GM12878 (cell line): ENCODE data around the gene CFI. TPM values are rescaled to one million over a fixed set of nuclear protein-coding genes. Genes with fewer than 3 reads are reported as not detected.

Experiments used
- ATAC-seq: fragments of 200-7000 bp; cut with Tn5 transposase; 3 replicates; pipeline ENCODE4 v1.9.1; 2020; ENCODE audit warnings: mild to moderate bottlenecking, moderate library complexity
- BruUV-seq: library from RNA; stranded (reverse); fragments of 400-500 nt; replicated peaks from 2 replicates; lab custom pipeline; 2021; lab: Mats Ljungman, UMichigan
- CTCF ChIA-PET: fragments of 300-600 bp; sonication (Branson Sonifier 250); formaldehyde crosslinking; extraction: SDS; loops from one replicate; lab custom pipeline; 2021; ENCODE audit warnings: inconsistent platforms; lab: Yijun Ruan, JAX
- POLR2A ChIA-PET: fragments of 350-600 bp; formaldehyde crosslinking; extraction: SDS; loops from one replicate; lab custom pipeline; 2021; ENCODE audit warnings: inconsistent platforms; lab: Charles Lee
- RAD21 ChIA-PET: fragments of 300-600 bp; sonication (Branson Sonifier 250); formaldehyde crosslinking; loops from one replicate; lab custom pipeline; 2023; ENCODE audit warnings: antibody characterized with exemption; ENCODE audit not compliant: unreplicated experiment; lab: Charles Lee
- SMC1A ChIA-PET: fragments of 300-600 bp; sonication (Branson Sonifier 250); formaldehyde crosslinking; loops from one replicate; lab custom pipeline; 2023; ENCODE audit not compliant: unreplicated experiment, uncharacterized antibody; lab: Charles Lee
- DNase-seq: peaks from one replicate; pipeline ENCODE4 v3.0.0-alpha.2; 2011; ENCODE audit warnings: low read depth, low spot score
- FAIRE-seq: peaks from 3 replicates; lab custom pipeline; 2011; peaks lifted over from hg19 to GRCh38; lab: Jason Lieb, UNC
- H2AFZ ChIP-seq: 2 replicates; pipeline ENCODE4 v1.6.0; 2011; ENCODE audit warnings: low read depth, low read length, control low read depth; ENCODE audit not compliant: control insufficient read depth
- H3K27ac ChIP-seq: 2 replicates; pipeline ENCODE4 v1.5.1; 2011; ENCODE audit warnings: control low read depth; ENCODE audit not compliant: control insufficient read depth, insufficient read depth
- H3K27me3 ChIP-seq, 2 experiments: replicated peaks in 1 of 2; 2 replicates each; pipeline versions ENCODE4 v1.6.0 to v1.6.1; 2011; ENCODE audit warnings: low read length in 1 of 2; ENCODE audit not compliant: control insufficient read depth in 2 of 2, insufficient read depth in 2 of 2
- H3K36me3 ChIP-seq, 2 experiments: 2 replicates each; pipeline ENCODE4 v1.5.1; 2011; ENCODE audit warnings: low read length in 1 of 2; ENCODE audit not compliant: control insufficient read depth in 2 of 2, insufficient read depth in 2 of 2
- H3K4me1 ChIP-seq: 2 replicates; pipeline ENCODE4 v1.6.1; 2011; ENCODE audit warnings: mild to moderate bottlenecking, low read length, moderate library complexity, mixed read lengths; ENCODE audit not compliant: control insufficient read depth, insufficient read depth
- H3K4me2 ChIP-seq: 2 replicates; pipeline ENCODE4 v1.6.0; 2011; ENCODE audit warnings: control low read depth; ENCODE audit not compliant: control insufficient read depth, insufficient read depth
- H3K4me3 ChIP-seq: fragments of 200-600 bp; sonication (generic); 2 replicates; pipeline ENCODE4 v1.5.1; 2016
- H3K79me2 ChIP-seq: 2 replicates; pipeline ENCODE4 v1.6.0; 2011; ENCODE audit warnings: low read length; ENCODE audit not compliant: control insufficient read depth, insufficient read depth
- H3K9ac ChIP-seq: 2 replicates; pipeline ENCODE4 v1.8.0; 2011; ENCODE audit warnings: low read length, control low read depth, mixed read lengths; ENCODE audit not compliant: control insufficient read depth, insufficient read depth
- H3K9me3 ChIP-seq: replicated peaks from 3 replicates; pipeline ENCODE4 v1.5.1; 2011; ENCODE audit warnings: mild to moderate bottlenecking, low read length; ENCODE audit not compliant: control insufficient read depth, insufficient read depth
- H4K20me1 ChIP-seq: 2 replicates; pipeline ENCODE4 v1.6.0; 2011; ENCODE audit not compliant: control insufficient read depth, insufficient read depth
- CREM ChIP-seq: IDR thresholded peaks from 2 replicates; pipeline ENCODE4 v1.6.1; 2014; ENCODE audit warnings: antibody characterized with exemption, low read depth
- E4F1 ChIP-seq: fragments of 450-650 bp; IDR thresholded peaks from 2 replicates; pipeline ENCODE4 v1.6.1; 2018; ENCODE audit warnings: borderline replicate concordance, mild to moderate bottlenecking; ENCODE audit not compliant: partially characterized antibody
- MEF2A ChIP-seq: IDR thresholded peaks from 2 replicates; pipeline ENCODE4 v1.6.1; 2011; ENCODE audit warnings: low read depth, mild to moderate bottlenecking, low read length, moderate library complexity; ENCODE audit not compliant: insufficient read depth
- NR2C1 ChIP-seq: fragments of 450-650 bp; IDR thresholded peaks from 2 replicates; pipeline ENCODE4 v1.6.1; 2017; ENCODE audit warnings: antibody characterized with exemption, mild to moderate bottlenecking, moderate library complexity
- NR2F1 ChIP-seq: fragments of 450-650 bp; conservative IDR thresholded peaks from 2 replicates; pipeline ENCODE4 v1.6.1; 2017; ENCODE audit warnings: mild to moderate bottlenecking
- ZBTB11 ChIP-seq: fragments of 450-650 bp; formaldehyde crosslinking; IDR thresholded peaks from 2 replicates; pipeline ENCODE4 v1.5.0; 2022; ENCODE audit warnings: mild to moderate bottlenecking, missing genetic modification characterization
- ZNF687 ChIP-seq: fragments of 450-650 bp; IDR thresholded peaks from 2 replicates; pipeline ENCODE4 v1.6.1; 2017; ENCODE audit warnings: mild to moderate bottlenecking, moderate library complexity
- WGBS: methylation state at CpG from one replicate; pipeline ENCODE4 v1.1.6; 2016; ENCODE audit warnings: low lambda C conversion rate; ENCODE audit not compliant: insufficient replicate concordance, insufficient coverage; ENCODE audit errors: missing lambda C conversion rate; 5-methylcytosine and 5-hydroxymethylcytosine counted together
- in situ Hi-C: fragments of 300-500 bp; cut with MboI; formaldehyde crosslinking; loops from 9 replicates; pipeline ENCODE4 v1.14.3; 2018; ENCODE audit warnings: mixed read lengths
- intact Hi-C: fragments of 100-400 bp; cut with micrococcal nuclease; formaldehyde crosslinking; loops from one replicate; pipeline ENCODE4 v1.14.2; 2022; ENCODE audit not compliant: unreplicated experiment
- polyA plus RNA-seq, 11 experiments: library from polyadenylated mRNA; depleted of rRNA in 4 of 11; unstranded in 6 of 11; stranded (reverse) in 5 of 11; fragments of >200 nt; fragmentation: Nextera tagmentation in 4 of 11; fragmentation: Illumina TruSeq in 1 of 11; extraction: Ambion mirVana in 4 of 11; extraction: Trizol in 1 of 11; gene quantifications; 1 replicate in 1 of 11; 2 replicates in 10 of 11; pipeline versions ENCODE4 v1.2.1 to v1.2.3, GENCODE V29; 2011 to 2016; ENCODE audit warnings: inconsistent platforms in 2 of 11, missing spikeins in 2 of 11, low read depth in 1 of 11
- total RNA-seq, 4 experiments: library from RNA; depleted of rRNA in 3 of 4; stranded (reverse); fragments of >200 nt in 3 of 4; fragmentation: Illumina TruSeq in 1 of 4; extraction: Trizol in 1 of 4; gene quantifications; 2 replicates each; pipeline versions ENCODE4 v1.2.1 to v1.2.3, GENCODE V29; 2013 to 2021
- TF ChIP-seq, protein P1 (sequence below): fragments of 450-650 bp; IDR thresholded peaks from 2 replicates; pipeline ENCODE4 v1.6.1; 2017; ENCODE audit warnings: mild to moderate bottlenecking, moderate library complexity

Gene CFI
- total and polyA plus RNA-seq, 10 of the 15 experiments (the other 5 are each of a cell fraction or from before 2014, with no cell fraction given): 0.15 to 0.28 TPM; not detected in 8

- TF ChIP-seq E4F1: no peak
Measured at GRCh38 chr4:109764376-109764775, 37.4 kb downstream of the CFI start (continued).

- DNase-seq (no peak), ATAC-seq (peak; percentile 44; the same call in 2 of the 3 replicates), FAIRE-seq (peak; percentile 65)
- no TSS peak for BruUV-seq
- intact Hi-C loops (no loop called here), in situ Hi-C loops (no loop called here)
- H3K79me2 ChIP-seq: no peaks in the 10 kb centered on the region
- H4K20me1 ChIP-seq: no peaks in the 10 kb centered on the region
- no peak overlapping the region for H3K4me3 ChIP-seq
- 2% methylated on average over 2 of the region's 2 CpGs for WGBS
- ChIA-PET RAD21 (no interaction called here), POLR2A (no interaction called here), SMC1A (no interaction called here), CTCF (no interaction called here)
- no peaks in the 10 kb centered on the region for H3K27me3 ChIP-seq
- no peaks in the 10 kb centered on the region for H3K36me3 ChIP-seq
- no peaks in the 10 kb centered on the region for H3K4me1 ChIP-seq
- H3K4me2 ChIP-seq: no peak overlapping the region
- H2AFZ ChIP-seq: no peak overlapping the region
- no peak overlapping the region for H3K27ac ChIP-seq
- H3K9me3 ChIP-seq: no peaks in the 10 kb centered on the region
- no peak overlapping the region for H3K9ac ChIP-seq
- TF ChIP-seq NR2F1: 0 out of 2 replicates have a peak, but pooled peaks have one; percentile 15
- no peak for TF ChIP-seq MEF2A
- TF ChIP-seq ZNF687: no peak
- TF ChIP-seq CREM: no peak
- TF ChIP-seq ZBTB11 (CRISPR knock-in tag): no peak
- no peak for TF ChIP-seq NR2C1
- TF ChIP-seq, protein P1, sequence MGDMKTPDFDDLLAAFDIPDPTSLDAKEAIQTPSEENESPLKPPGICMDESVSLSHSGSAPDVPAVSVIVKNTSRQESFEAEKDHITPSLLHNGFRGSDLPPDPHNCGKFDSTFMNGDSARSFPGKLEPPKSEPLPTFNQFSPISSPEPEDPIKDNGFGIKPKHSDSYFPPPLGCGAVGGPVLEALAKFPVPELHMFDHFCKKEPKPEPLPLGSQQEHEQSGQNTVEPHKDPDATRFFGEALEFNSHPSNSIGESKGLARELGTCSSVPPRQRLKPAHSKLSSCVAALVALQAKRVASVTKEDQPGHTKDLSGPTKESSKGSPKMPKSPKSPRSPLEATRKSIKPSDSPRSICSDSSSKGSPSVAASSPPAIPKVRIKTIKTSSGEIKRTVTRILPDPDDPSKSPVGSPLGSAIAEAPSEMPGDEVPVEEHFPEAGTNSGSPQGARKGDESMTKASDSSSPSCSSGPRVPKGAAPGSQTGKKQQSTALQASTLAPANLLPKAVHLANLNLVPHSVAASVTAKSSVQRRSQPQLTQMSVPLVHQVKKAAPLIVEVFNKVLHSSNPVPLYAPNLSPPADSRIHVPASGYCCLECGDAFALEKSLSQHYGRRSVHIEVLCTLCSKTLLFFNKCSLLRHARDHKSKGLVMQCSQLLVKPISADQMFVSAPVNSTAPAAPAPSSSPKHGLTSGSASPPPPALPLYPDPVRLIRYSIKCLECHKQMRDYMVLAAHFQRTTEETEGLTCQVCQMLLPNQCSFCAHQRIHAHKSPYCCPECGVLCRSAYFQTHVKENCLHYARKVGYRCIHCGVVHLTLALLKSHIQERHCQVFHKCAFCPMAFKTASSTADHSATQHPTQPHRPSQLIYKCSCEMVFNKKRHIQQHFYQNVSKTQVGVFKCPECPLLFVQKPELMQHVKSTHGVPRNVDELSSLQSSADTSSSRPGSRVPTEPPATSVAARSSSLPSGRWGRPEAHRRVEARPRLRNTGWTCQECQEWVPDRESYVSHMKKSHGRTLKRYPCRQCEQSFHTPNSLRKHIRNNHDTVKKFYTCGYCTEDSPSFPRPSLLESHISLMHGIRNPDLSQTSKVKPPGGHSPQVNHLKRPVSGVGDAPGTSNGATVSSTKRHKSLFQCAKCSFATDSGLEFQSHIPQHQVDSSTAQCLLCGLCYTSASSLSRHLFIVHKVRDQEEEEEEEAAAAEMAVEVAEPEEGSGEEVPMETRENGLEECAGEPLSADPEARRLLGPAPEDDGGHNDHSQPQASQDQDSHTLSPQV: no peak
Measured at GRCh38 chr4:109760682-109761081, 41.1 kb downstream of the CFI start.
